ENCODE measurements around the gene TMPRSS11E.
"Not testable (repeated sequence)": the region's sequence is repeated elsewhere in the genome, so short reads cannot be mapped to it uniquely, and the experiment has no call there.

Gene TMPRSS11E

DNA sequence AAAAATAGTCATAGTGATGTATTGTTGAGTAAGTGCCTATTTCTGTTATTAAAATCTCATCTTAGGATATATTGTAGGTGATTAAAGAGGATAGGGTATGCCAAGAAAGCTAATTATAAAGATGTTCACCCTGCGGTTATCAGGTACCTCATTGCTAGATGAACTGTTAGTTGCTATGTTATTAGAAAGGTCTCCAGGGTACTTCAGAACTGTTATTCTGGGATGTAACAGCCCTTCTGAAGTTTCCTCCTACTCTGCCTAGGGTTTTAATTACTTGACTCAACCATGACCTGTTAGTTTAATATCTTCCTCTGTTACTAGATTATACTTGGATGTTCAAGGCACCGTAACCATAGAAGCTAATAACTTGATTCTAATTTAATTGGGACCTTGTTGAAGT, 15.4 kb downstream of the TMPRSS11E start:
- DNase-seq (ENCODE audit: low read depth) = no peak

- DNase-seq (ENCODE audit: low read depth) = no peak
These were observed 16.5 kb downstream of the TMPRSS11E start for GRCh38 chr4:68463796-68464195.

GRCh38 chr4:68465058-68465457, 17.8 kb downstream of the TMPRSS11E start:
- DNase-seq (ENCODE audit: low read depth) = no peak

DNA sequence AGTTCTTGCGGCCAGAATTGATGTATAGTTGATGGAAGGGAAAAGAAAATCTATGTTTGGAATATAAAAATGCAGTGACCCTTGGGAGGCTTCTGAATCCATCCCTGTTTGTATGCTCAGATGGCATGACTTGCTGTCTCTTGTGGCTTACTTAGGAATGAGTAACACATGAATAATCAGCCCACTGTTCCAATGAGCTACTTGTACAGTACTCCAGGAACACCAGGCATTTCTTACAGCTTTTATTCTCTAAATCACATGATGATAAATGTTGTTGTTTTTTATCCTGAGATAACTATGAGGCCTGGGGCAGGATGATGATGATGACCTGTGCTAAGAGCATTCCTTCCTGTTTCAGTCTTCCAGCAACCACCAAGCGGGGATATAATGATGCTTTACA, 18.9 kb downstream of the TMPRSS11E start:
- DNase-seq (ENCODE audit: low read depth) = no peak

GRCh38 chr4:68466751-68467150, 19.5 kb downstream of the TMPRSS11E start:
- no peak for DNase-seq (ENCODE audit: low read depth)

GRCh38 chr4:68469482-68469881, 22.2 kb downstream of the TMPRSS11E start:
- no peak for DNase-seq (ENCODE audit: low read depth)

- no peak for DNase-seq (ENCODE audit: low read depth)
These were observed 28.9 kb downstream of the TMPRSS11E start for GRCh38 chr4:68476191-68476590.

DNA sequence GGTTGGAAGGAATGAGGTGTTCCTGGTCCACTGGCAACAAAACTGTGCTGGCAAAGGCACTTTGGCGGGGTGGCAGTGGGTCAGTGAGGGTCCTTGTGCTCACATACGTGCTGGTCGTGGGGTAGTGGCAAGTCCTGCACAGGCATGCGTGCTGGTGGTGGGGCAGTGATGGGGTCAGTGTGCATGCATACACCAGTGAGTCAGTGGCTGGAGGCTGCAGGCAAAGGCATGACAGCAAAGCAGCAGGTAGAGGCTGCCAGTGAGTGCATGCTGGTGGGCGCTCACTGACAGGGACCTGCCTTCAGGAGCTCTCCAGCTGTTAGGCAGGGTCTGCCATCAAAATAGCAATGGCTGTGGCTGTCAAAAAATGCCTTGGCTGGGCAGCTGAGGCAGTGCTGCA, 42.1 kb downstream of the TMPRSS11E start:
- DNase-seq (ENCODE audit: low read depth) = no peak

DNA sequence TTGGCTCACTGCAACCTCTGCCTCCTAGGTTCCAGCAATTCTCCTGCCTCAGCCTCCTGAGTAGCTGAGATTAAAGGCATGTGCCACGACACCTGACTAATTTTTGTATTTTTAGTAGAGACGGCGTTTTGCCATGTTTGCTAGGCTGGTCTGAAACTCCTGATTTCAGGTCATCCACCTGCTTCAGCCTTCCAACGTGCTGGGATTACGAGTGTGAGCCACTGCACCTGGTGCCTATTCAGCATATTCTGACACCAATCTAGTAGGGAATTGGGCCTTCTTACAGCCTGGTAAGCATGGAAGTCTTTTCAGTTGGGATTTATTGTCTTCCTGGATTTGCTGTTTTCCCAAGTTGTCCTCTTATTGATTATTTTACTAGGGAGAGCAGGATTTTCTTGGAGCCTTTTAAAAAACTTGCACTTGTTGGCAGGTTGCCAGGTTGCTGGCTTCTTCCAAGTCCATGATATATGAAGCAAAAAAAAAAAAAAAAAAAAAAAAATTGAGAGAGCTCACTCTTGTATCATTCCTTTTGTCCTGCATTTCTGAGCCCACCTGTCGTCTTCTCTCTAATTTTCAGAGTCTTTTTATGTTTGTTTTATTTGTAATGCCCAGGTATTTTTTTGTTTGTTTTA, 43.7 kb downstream of the TMPRSS11E start:
- DNase-seq (ENCODE audit: low read depth) = no peak

- no peak for DNase-seq (ENCODE audit: low read depth)
These were observed 47.4 kb downstream of the TMPRSS11E start for GRCh38 chr4:68494688-68495087.

GRCh38 chr4:68498413-68499007, 51.2 kb downstream of the TMPRSS11E start:
- DNase-seq (ENCODE audit: low read depth) = peak; percentile 17

DNA sequence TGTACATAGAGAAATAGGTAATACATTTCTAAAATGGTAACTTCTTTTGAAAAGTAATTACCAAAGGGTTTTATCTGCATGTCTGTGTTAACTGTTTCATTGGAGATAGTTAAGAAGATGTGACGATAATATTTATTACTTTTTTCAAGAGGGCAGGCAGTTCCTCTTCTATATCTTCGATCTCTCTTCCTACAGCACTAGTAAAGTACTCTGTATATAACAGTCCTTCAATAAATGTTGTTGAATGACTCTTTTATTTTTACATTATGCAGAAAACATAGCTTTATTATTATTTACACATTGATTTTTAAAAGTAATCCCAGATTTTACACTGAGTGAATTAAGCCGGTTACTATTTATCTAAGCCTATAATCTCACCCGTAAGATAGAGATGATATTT, 51.8 kb downstream of the TMPRSS11E start:
- no peak for DNase-seq (ENCODE audit: low read depth)

DNA sequence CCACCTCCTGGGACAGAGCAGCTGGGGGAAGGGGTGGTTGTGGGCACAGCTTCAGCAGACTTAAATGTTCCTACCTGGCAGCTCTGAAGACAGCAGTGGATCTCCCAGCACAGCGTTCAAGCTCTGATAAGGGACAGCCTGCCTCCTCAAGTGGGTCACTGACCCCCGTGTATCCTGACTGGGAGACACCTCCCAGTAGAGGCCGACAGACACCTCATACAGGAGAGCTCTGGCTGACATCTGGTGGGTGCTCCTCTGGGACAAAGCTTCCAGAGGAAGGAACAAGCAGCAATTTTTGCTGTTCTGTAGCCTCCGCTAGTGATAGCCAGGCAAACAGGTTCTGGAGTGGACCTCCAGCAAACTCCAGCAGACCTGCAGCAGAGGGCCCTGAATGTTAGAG, 56.2 kb downstream of the TMPRSS11E start:
- DNase-seq (ENCODE audit: low read depth) = not testable (repeated sequence)

DNA sequence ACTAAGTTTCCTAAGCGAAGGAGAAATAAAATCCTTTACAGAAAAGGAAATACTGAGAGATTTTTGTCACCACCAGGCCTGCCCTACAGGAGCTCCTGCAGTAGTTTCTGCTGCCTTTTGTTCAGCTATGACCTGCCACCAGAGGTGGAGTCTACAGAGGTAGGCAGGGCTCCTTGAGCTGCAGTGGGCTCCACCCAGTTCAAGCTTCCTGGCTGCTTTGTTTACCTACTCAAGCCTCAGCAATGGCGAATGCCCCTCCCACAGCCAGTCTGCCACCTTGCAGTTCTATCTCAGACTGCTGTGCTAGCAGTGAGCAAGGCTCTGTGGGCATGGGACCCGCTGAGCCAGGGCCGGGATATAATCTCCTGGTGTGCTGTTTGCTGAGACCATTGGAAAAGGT, 57.6 kb downstream of the TMPRSS11E start:
- DNase-seq (ENCODE audit: low read depth) = not testable (repeated sequence)

DNA sequence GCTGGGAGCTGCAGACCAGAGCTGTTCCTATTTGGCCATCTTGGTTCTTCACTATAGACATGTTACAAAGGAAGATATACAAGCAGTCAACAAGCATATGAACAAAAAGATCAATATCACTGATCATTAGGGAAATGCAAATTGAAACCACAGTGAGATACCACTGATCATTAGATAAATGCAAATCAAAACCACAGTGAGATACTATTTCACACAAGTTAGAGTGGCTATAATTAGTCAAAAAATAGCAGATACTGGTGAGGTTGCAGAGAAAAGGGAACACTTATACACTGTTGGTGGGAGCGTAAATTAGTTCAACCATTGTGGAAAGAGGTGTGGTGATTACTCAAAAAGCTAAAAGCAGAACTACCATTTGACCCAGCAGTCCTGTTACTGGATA, 58.2 kb downstream of the TMPRSS11E start:
- DNase-seq (ENCODE audit: low read depth) = not testable (repeated sequence)

DNA sequence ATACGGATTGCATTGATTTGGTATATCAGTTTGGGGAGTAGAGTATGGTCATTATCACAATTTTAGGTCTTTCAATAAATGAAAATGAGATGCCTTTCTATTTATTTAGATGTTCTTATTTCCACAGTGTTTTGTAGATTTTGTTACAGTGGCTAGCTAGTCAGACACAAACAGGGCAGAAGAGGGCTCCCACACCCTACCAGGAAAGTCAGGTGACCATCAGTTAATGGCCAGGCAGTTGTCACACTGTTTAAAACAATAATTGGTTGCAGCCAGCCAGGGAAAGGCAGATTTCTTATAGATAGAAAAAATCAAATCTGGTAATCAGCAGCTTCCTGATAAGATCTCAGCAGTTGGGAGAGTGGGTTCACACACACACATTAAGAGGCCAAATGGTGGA, 71.6 kb downstream of the TMPRSS11E start:
- DNase-seq (ENCODE audit: low read depth) = no peak

DNA sequence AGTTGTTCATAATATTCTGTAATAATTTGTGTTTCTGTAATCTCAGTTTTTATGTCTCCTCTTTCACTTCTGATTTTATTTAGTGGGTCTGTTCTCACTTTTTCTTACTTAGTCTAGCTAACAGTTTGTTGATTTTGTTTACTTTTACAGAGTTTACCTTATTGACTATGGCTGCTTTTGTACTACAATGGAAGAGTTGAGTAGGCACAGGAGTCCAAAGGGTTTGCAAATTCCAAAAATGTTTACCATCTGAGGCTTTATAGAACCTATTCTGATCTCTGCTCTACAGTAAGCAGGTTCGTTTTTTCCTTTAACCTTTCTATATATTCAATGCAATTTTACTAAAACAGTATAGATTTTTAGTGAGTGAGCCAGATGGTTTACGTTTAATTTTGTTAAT, 73.7 kb downstream of the TMPRSS11E start:
- DNase-seq (ENCODE audit: low read depth) = no peak

DNA sequence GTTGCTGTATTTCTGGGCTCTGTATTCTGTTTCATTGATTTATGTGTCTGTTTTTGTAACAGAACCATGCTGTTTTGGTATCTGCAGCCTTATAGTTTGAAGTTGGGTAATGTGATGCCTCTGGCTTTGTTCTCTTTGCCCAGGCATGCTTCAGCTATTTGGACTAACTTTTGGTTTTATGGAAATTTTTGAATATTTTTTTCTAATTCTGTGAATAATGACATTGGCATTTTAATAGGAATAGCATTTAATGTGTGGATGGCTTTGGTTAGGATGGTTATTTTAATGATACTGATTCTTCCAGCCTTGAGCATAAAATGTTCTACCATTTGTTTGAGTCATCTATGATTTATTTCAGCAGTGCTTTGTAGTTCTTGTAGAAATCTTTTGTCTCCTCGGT, 75.0 kb downstream of the TMPRSS11E start:
- not testable (repeated sequence) for DNase-seq (ENCODE audit: low read depth)

DNA sequence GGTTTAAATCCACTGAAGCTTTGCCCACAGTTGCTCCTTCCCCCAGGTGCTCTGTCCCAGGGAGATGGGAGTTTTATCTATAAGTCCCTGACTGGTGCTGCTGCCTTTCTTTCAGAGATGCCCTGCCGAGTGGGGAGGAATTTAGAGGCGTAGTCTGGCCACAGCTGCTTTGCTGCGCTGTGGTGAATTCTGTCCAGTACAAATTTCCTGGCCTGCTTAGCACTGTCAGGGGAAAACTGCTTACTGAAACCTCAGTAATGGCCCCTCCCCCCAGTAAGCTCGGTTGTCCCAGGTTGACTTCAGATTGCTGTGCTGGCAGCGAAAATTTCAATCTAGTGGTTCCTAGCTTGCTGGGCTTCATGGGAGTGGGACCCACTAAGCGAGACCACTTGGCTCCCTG, 88.7 kb downstream of the TMPRSS11E start:
- no peak for DNase-seq (ENCODE audit: low read depth)

DNA sequence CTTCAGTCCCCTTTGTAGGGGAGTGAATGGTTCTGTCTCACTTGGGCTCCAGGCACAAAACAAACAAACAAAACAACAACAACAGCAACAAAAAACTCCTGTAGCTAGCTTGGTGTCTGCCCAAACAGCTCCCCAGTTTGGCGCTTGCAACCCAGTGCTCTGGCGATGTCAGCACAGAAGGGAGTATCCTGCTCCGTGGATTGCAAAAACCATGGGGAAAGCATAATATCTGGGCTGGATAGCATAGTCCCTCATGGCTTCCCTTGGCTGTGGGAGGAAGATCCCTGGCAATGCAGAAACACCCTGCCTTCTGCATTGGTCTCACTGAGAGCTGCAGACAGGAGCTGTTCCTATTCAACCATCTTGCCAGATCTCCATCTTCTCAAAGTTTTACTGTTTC, 89.1 kb downstream of the TMPRSS11E start:
- DNase-seq (ENCODE audit: low read depth) = no peak

DNA sequence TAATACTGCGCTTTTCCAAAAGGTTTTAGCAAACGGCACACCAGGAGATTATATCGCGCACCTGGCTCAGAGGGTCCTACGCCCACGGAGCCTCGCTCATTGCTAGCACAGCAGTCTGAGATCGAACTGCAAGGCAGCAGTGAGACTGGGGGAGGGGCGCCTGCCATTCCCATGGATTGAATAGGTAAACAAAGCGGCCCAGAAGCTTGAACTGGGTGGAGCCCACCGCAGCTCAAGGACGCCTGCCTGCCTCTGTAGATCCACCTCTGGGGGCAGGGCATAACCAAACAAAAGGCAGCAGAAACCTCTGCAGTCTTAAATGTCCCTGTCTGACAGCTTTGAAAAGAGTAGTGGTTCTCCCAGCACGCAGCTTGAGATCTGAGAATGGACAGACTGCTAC, 95.5 kb downstream of the TMPRSS11E start:
- not testable (repeated sequence) for DNase-seq (ENCODE audit: low read depth)

All from activated T-helper 1 cell treated with Interleukin-2 at 50 U/mL for 16 hours (primary cell).